ENCODE results near the gene KRR1.

- TF ChIP-seq CTCF (IDR thresholded peaks at IDR 0.05) (no peak), POLR2A (IDR thresholded peaks at IDR 0.05) (no peak)
These were observed 34.3 kb downstream of the KRR1 start for GRCh38 chr12:75477137-75477536.
